HCT116 (cell line): ENCODE measurements around the gene DHPS.

Experiments
- ELF1 ChIP-seq: IDR thresholded peaks from 2 replicates; pipeline ENCODE4 v1.6.1; 2012; ENCODE audit warnings: low read depth, borderline replicate concordance
- JUND ChIP-seq: IDR thresholded peaks from 2 replicates; pipeline ENCODE4 v1.6.1; 2012
- MAX ChIP-seq: IDR thresholded peaks from 2 replicates; pipeline ENCODE4 v1.6.1; 2012
- RAD21 ChIP-seq: IDR thresholded peaks from 2 replicates; pipeline ENCODE4 v1.6.1; 2012; ENCODE audit warnings: low read depth, mild to moderate bottlenecking
- ZFX ChIP-seq: fragments of 450-650 bp; IDR thresholded peaks from 2 replicates; pipeline ENCODE4 v1.6.1; 2017
- TF ChIP-seq, protein P1 (sequence below), 3 experiments: fragments of 200-600 bp in 1 of 3; sonication (generic) in 1 of 3; IDR thresholded peaks in 2 of 3; conservative IDR thresholded peaks in 1 of 3; 2 replicates each; pipeline ENCODE4 v1.5.1; 2012 to 2017; ENCODE audit warnings: low read depth in 2 of 3, low read length in 2 of 3, antibody characterized with exemption in 1 of 3, borderline replicate concordance in 1 of 3, control low read depth in 1 of 3, mild to moderate bottlenecking in 1 of 3, mixed read lengths in 1 of 3, mixed run types in 1 of 3, moderate library complexity in 1 of 3; ENCODE audit not compliant: insufficient read depth in 1 of 3

DNA sequence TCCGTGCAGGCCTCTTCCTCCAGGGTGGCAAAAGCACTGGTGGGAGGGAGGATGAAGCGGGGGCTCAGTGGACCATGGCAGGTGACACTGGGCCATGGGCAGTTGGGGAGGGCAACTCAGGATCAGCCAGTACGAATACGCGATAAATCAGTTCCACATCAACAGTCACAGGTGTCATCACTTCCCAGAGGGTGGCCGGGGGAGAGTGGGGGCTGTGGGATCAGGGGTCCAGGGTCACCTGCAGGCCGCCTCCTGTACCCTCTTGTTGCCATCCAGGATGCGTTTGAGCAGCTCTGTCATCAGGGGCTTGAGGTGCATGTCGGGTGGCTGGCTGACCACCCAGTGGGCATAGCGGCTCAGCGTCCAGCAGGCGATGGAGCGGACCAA is 24.6 kb upstream of the DHPS start:
- no peak for TF ChIP-seq JUND
- TF ChIP-seq, protein P1, sequence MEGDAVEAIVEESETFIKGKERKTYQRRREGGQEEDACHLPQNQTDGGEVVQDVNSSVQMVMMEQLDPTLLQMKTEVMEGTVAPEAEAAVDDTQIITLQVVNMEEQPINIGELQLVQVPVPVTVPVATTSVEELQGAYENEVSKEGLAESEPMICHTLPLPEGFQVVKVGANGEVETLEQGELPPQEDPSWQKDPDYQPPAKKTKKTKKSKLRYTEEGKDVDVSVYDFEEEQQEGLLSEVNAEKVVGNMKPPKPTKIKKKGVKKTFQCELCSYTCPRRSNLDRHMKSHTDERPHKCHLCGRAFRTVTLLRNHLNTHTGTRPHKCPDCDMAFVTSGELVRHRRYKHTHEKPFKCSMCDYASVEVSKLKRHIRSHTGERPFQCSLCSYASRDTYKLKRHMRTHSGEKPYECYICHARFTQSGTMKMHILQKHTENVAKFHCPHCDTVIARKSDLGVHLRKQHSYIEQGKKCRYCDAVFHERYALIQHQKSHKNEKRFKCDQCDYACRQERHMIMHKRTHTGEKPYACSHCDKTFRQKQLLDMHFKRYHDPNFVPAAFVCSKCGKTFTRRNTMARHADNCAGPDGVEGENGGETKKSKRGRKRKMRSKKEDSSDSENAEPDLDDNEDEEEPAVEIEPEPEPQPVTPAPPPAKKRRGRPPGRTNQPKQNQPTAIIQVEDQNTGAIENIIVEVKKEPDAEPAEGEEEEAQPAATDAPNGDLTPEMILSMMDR (IDR thresholded peaks at IDR 0.05 in 2 of 3, conservative IDR thresholded peaks at IDR 0.05 in 1 of 3; ENCODE audit: borderline replicate concordance in 1 of 3, insufficient read depth in 1 of 3, low read depth in 2 of 3, low read length in 2 of 3): no peak
- TF ChIP-seq RAD21: no peak
- TF ChIP-seq ELF1: no peak
- no peak for TF ChIP-seq ZFX
- TF ChIP-seq MAX: no peak
